Measurements from ENCODE around the gene UBAC2.

UBAC2 gene, protein sequence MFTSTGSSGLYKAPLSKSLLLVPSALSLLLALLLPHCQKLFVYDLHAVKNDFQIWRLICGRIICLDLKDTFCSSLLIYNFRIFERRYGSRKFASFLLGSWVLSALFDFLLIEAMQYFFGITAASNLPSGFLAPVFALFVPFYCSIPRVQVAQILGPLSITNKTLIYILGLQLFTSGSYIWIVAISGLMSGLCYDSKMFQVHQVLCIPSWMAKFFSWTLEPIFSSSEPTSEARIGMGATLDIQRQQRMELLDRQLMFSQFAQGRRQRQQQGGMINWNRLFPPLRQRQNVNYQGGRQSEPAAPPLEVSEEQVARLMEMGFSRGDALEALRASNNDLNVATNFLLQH
- total RNA-seq, result 21.5 to 53.3 (median 44.5) reads per million in 18 experiments

GRCh38 chr13:99200432-99201167 lies at the start of gene UBAC2:
TSS of gene UBAC2 (plus strand) at chr13:99200854. CDS start at chr13:99200909, 55 bp downstream.
- peak; percentile 96 to 97 for DNase-seq

DNA sequence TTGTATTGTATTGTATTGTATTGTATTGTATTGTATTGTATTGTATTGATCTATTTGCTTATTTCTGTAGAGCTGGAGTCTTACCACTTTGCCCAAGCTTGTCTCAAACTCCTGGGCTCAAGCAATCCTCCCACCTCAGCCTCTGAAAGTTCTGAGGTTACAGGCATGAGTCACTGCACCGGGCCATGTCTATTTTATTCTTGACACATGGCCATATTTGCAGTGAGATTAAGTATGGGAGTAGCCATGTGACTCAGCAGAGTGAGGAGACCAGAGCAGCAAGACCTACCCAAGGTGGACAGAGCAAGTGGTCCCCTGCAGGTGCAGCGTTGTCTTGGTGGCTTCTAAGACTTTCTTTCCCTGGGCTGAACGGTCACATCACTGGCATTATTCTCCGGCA lies 49.1 kb upstream of the UBAC2 start:
- no peak for DNase-seq

- no peak for DNase-seq
Observed at GRCh38 chr13:99153219-99153618, 47.4 kb upstream of the UBAC2 start.

GRCh38 chr13:99154064-99154463 lies 46.6 kb upstream of the UBAC2 start:
- peak in 1 of 2 donors; percentile 18 for DNase-seq

GRCh38 chr13:99155821-99156220 lies 44.8 kb upstream of the UBAC2 start:
- DNase-seq, result no peak

GRCh38 chr13:99157046-99157445 lies 43.6 kb upstream of the UBAC2 start:
- no peak for DNase-seq

GRCh38 chr13:99158846-99159245 lies 41.8 kb upstream of the UBAC2 start:
- DNase-seq, result no peak

- no peak for DNase-seq
Observed at GRCh38 chr13:99159331-99160061, 41.2 kb upstream of the UBAC2 start.

DNA sequence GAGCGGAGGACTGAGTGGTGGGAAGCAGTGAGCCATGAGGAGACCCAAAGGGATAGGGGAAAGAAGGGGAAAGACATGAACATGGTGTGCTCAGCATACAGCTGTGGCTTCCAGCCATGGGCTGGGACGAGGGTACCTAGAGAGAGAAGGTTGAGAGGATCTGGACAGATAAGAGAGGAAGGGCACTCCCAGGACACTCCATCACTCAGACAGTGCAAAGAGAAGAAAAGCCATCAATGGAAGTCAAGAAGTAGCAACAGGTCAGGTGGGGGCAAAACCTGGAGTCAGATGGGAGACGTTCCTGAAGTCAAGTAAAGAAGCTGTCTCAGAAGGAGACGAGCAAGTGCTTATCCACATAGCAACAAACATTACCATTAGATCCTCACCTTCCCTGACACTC lies 40.2 kb upstream of the UBAC2 start:
- DNase-seq, result no peak

GRCh38 chr13:99161512-99161911 lies 39.1 kb upstream of the UBAC2 start:
- DNase-seq, result no peak

DNA sequence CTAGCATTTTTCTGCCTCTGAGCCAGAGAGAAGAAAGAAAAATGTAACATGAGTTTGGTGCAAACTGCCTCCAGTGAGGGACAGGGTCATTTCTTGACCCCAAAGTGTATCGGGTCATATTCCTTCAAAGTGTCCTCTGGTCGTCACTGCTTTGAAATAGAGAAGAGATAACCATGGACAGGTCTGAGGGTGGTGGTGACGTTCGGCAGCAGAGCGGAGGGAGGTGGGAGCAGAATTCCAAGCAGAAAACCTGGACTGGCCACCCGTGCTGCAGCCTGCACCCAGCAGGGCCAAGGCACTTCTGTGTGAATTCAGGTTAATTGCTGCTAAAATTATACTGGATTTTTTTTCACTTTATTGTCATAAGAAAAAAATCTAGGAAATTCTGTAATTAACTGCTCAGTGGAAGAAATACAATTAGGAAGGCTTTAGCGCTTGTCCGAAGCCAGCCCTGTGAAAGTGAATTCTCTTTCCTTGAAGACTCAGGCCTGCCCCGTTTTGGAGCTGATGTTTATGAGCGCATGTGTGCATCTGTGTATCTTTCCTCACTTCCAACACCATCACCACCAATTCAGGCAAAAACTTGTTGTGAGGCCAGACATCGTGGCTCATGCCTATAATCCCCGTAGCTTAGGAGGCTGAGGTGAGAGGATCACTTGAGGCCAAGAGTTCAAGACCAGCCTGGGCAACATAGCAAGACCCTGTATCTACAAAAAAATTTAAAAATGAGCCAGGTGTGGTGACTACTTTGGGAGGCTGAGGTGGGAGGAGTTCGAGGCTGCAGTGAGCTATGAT lies 37.9 kb upstream of the UBAC2 start:
- no peak for DNase-seq

DNA sequence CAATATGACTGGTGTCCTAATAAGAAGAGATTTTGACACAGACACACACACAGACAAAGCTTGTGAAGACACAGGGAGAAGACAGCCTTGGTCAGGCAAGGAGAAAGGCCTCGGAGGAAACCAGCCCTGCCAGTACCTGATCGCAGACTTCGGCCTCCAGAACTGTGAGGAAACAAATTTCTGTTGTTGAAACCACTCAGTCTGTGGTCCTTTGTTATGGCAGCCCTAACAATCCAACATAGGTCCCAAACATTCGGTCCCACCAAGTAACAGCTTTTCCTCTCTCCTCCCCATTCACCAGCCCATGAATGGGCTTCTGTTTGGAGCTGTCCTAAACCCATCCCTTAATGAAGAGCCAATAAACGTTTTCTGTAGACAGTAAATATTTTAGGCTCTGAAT lies 36.4 kb upstream of the UBAC2 start:
- DNase-seq, result no peak

DNA sequence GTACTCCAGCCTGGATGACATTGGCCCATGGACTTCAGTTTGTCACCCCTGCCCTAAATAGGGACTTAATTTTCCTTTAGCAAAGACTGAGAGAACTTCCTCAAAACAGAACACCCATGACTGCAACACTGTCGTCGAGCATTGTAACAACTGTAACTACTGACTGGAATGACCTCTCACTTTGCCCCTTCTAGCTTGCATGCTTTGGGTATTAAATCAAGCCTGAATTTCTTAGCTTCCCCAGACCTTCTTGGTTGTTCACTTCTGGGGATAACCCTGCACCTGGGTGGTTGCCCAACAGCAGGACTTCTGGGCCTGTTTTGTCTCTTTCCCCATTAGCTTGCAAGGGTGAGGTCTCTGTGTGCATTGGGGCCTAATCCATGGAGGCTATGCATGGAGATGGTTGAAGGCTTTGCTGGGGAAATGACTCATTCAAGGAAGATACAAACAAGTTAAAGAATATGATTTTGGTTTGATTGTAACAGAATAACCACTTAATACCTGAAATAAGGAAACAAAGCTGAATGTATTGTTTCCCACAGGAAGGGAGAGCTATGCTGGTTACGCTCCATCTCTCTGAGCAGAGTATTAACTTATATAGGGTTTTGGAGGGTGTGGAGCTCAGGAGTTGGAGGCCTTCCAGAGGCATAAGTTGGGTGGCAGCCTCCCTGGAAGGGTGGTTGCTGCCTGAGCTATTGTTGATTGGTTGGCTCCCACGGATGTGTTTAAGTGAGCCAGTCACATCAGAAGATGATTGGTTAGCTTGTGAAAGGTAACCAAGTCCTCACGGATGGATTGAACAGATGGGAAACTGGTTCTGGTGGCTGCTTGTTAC lies 34.7 kb upstream of the UBAC2 start:
- DNase-seq, result peak; percentile 20 to 33

DNA sequence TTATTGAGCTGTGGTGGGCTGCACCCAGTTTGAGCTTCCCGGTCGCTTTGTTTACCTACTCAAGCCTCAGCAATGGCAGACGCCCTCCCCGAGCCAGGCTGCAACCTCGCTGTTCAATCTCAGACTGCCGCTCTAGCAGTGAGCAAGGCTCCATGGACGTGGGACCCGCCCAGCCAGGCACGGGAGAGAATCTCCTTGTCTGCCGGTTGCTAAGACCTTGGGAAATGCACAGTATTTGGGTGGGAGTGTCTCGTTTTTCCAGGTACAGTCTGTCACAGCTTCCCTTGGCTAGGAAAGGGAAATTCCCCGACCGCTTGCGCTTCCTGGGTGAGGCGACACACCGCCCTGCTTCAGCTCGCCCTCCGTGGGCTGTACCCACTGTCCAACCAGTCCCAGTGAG lies 27.7 kb upstream of the UBAC2 start:
- no peak for DNase-seq

- no peak for DNase-seq
Observed at GRCh38 chr13:99173606-99174005, 27.0 kb upstream of the UBAC2 start.

DNA sequence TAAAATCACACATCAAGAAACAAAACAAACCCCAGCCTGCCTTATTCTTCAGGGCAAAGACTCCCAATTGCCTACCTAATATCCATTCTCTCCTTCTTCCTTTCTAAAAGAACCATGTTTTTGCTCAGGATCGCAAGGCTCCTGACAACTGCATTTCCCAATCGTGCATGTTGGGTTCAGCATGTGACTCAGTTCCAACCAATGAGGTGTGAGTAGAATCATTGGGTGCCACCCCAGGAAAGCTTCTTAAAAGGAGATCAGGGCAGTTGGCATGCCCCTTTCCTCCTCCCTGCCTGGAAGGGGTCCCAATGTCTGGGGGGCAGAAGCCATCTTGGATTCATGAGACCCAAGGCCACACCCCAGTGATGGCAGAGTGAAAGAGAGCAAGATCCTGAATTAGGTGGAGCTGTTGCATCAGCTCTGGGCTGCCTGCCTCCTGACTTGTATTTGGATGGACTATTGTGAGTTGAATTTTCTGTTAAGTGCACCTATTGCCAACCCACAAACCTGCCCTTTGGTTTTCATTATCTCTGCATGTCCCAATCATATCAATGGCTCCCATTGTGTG lies 26.0 kb upstream of the UBAC2 start:
- DNase-seq, result no peak

- DNase-seq, result peak; percentile 55 to 62
Observed at GRCh38 chr13:99176309-99177276, 24.1 kb upstream of the UBAC2 start.

DNA sequence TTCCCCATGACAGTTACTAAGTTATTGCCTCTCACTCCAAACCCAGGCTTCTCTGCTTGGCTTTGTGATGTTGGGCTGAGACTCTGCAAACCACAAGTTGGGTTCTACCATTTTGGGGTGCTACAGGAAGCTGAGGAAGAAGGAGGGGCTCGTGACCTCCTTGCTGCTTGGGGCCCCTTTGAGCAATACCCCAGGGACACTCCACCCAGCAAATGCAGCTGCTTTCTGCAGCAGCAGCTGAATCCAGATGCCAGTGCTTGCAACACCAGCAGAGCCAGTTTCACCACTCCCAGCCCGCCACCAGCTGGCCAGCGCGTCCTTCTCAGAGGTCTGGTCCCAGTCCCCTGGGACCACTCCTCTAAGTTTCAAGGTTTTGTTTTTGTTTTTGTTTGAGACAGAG lies 22.0 kb upstream of the UBAC2 start:
- DNase-seq, result peak; percentile 29 to 45

- DNase-seq, result no peak
Observed at GRCh38 chr13:99179460-99179859, 21.2 kb upstream of the UBAC2 start.

- DNase-seq, result no peak
Observed at GRCh38 chr13:99182439-99182838, 18.2 kb upstream of the UBAC2 start.
